OCI-M1 (cell line): ENCODE results near the gene ACOT6.
"Not testable (repeated sequence)": the region's sequence is repeated elsewhere in the genome, so short reads cannot be mapped to it uniquely, and the experiment has no call there.

Experiments
- DNase-seq: peaks from one replicate; lab custom pipeline; 2025; lab: John Stamatoyannopoulos, UW

The ACOT6 gene

DNA sequence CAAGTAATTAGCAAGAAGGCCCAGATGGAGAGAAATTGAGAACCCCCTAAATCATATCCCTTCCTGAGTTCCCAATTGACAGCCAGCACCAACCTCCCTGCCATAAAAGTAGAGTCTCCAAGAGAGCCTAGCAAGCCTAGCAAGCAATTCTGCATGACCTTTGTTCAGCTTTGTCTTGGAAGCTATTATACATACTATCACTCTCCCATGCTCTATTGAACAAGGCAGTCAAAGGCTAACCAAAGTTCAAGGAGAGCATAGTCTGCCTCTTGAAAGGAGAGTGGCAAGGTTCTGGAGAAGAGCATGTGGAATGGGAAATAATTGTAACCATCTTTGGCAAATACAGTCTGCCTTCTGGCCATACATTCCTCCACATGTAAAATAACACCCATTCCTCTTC is 12.8 kb upstream of the ACOT6 start:
- no peak for DNase-seq

DNA sequence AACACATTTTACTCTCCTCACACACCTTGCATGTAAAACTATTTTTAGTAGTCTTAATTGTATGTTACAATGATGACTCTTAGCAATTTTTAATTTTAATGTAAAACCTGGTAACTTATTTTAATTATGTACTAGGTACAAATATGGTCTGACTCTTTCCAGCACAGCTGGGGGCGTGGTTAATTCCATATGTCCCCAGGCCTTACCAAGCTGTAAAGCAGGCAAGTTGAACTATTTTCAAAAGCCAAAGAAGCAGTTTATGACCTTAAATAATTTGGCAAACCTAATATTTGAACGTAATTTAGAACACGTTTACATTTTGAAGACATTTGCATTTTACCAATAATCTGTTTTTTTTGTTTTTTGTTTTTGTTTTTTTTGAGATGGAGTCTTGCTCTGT is 9.3 kb upstream of the ACOT6 start:
- no peak for DNase-seq

DNA sequence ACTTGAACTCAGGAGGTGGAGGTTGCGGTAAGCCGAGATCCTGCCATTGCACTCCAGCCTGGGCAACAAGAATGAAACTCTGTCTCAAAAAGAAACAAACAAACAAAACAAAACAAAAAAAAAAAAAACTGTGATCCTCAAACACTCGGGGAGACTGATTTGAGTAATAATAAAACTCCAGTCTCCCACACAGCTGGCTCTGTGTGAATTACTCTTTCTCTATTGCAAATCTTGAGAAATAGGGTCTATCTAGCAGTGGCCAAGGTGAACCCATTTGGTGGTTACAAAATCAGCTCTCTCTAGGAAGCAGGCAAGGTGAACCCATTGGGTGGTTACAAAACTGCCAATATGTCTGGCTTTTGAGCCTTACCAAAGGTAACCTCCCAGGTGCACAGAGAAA is 6.0 kb upstream of the ACOT6 start:
- no peak for DNase-seq

DNA sequence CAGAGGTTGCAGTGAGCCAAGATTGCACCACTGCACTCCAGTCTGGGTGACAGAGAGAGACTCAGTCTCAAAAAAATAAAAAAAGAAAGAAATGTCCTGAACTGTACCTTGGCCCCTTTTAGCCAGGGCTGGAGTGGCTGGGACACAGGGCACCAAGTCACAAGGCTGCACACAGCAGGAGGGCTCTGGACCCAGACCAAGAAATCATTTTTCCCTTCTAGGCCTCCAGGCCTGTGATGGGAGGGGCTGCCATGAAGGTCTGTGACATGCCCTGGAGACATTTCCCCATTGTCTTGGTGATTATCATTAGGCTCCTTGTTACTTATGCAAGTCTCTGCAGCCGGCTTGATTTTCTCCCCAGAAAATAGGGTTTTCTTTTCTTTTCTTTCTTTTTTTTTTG is 5.1 kb upstream of the ACOT6 start:
- DNase-seq = peak; percentile 4

DNA sequence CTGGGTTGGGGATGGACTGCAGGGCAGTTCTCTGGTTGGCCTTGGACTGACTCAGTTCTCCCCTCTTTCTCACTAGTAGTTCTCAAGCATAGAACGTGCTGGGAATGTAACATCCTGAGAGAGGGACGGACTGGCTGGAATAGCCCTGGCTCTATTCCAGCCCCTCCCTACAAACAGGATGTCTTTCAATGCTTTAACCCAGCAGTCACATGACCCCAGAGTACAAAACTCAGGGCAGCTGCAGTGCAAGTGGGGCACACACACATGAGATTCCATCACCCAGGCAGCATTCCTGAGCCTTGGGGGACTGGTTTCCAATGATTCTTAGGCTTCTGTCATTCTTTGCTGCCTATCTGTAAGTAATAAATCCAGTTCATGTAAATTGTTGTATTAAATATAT is 1.6 kb upstream of the ACOT6 start:
- DNase-seq = no peak

DNA sequence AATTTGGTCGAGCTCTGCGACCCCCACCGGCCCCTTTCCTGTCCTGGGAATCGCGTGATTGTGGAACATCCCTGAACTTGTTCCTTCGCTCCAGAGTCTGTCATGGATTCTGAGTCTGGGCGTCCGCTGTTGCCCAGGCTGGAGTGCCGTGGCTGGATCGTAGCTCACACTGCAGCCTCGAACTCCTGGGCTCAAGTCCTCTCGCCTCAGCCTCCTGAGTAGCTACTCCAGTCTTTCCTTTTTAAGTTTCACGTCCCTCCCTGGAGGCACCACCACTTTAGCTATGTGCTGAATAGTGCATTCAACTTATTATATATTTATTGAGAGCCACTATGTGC is 698 bp downstream of the ACOT6 start:
- no peak for DNase-seq

DNA sequence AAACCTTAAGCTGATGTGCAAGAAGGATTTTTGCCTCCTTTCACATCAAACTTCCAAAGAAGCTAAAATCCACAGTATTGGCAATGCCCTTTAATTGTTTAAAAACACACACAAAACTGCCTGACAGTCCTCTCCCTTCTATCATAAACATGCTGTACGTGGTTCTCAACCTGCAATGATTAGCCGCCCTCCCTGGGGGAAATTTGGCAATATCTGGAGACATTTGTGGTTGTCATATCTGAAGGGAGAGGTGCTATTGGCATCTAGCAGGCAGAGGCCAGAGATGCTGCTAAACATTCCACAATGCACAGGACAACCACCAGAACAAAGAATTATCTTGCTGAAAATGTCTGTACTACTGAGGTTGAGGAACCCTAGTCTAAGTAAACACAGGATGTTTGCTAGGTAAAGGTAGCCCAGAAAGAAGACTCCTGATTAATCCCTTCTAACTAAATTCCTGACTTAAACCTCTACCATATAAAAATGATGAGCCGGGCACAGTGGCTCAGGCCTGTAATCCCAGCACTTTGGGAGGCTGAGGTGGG is 1.2 kb downstream of the ACOT6 start:
- no peak for DNase-seq

DNA sequence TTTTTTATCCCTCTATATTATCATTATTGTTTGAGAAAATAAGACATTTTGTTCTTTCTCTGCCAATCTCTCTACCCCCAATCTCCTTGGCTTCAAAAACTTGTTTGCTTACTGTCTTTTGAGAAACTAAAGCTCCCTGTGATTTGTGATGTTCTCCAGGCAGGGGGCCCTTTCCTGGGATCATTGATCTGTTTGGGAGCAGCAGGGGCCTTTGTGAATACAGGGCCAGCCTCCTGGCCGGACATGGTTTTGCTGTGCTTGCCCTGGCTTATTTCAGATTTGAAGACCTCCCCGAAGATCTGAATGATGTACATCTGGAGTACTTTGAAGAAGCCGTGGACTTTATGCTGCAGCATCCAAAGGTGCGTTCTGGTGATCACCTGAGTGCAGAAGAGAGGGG is 4.5 kb downstream of the ACOT6 start:
- DNase-seq = no peak

DNA sequence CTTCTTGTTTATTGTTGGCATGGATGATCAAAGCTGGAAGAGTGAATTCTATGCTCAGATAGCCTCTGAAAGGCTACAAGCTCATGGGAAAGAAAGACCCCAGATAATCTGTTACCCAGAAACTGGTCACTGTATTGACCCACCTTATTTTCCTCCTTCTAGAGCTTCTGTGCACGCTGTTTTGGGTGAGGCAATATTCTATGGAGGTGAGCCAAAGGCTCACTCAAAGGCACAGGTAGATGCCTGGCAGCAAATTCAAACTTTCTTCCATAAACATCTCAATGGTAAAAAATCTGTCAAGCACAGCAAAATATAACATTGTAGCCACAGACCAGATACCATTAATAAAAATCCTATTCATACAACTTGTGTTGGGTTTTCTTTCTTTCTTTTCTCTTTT is 7.2 kb downstream of the ACOT6 start:
- DNase-seq = no peak

DNA sequence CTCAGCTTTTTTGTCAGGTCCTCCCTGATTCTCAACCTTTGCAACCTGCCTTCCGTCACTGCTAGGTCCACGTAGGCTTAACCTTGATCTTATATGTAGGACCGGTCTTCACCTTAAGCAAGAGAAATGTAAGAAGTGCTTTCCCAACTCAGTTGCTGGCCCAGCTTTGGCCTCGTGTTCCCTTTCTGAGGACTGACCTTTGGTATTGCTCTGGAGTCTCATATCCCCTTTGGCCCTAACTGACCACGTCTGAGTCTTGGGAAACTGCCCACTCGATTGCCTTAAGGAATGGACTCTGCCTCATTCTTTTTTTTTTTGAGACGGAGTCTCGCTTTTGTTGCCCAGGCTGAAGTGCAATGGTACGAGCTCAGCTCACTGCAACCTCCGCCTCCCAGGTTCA is 8.0 kb downstream of the ACOT6 start:
- no peak for DNase-seq

DNA sequence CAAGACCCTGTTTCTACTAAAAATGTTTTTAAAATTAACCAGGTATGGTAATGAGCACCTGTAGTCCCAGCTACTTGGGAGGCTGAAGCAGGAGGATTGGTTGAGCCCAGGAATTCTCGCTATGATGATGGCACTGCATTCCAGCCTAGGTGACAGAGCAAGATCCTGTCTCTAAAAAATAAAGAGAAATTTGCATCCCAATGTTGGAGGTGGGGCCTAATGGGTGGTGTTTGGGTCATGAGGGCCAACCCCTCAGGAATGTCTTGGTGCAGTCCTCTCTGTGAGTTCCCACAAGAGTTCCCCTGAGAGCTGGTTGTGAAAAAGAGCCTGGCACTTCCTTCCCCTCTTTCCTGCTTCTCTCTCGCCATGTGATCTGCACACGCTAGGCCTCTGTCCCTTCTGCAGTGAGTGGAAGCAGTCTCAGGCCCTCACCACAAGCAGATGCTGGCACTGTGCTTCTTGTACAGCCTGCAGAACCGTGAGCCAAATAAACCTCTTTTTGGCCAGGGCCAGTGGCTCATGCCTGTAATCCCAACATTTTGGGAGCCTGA is 11.3 kb downstream of the ACOT6 start:
- DNase-seq = no peak

DNA sequence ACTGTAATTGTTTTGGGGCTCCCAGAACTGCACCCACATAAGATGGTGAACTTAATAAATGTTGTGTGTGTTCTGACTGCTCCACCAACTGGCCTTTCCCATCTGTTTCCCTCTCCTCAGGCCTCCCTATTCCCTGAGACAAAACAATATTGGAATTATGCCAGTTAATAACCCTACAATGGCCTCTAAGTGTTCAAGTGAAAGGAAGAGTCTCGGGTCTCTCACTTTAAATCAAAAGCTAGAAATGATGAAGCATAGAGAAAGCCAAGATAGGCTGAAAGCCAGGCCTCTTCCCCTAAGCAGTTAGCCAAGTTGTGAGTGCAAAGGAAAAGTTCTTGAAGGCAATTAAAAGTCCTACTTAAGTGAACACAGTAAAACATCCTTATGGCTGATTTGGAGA is 13.4 kb downstream of the ACOT6 start:
- no peak for DNase-seq

DNA sequence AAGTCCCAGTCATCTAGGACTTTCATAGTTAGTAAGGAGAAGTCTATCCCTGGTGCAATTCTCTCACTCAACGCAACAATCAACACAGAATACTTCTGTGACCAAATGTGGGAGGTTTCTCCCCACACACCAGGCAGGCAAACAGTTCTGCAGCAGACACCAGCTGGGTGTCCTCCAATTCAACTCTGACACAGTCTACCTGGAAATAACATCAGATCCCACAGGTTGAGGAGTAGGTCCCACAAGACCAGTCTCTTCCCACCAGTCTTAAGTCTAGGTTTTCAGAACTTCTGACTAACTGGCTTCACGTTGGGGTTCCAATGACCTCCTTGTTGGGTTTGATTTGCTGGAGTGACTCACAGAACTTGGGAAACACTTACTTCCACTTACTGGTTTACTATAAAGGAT is 14.8 kb downstream of the ACOT6 start:
- no peak for DNase-seq

DNA sequence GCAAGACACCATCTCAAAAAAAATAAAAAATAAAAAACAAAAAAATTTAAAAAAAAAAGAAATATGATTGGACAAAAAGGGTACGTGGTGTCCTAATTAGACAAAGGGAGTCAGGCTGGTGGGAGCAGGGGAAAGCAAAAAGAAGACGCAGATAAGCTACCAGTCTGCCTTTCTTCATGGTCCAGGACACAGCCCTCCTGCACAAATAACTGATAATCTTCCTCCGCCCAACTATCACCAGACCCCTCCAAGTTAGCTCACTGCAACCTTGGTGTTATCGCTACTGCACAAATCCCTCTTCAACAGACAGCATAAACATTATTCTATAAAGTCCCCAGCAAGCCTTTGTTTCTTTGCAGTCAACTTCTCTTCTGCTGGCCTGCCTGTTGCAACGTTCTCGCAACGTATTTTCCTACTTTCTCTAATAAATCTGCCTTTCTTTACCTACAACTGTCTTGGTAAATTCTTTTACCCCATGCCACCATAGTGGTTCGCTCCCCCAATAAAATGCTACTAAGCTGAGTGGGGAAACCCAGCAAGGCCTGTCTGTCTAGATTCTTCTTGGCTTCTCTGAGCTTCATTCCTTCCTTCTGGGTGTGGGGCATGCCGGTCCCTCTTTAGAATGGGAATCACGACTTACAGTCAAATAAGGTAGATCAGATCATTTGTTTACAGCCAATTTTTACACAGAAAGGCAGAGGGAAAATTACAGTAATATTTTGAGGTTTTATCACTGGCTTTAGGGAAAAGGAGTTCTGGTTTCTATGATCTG is 17.9 kb downstream of the ACOT6 start:
- peak; percentile 14 for DNase-seq

DNA sequence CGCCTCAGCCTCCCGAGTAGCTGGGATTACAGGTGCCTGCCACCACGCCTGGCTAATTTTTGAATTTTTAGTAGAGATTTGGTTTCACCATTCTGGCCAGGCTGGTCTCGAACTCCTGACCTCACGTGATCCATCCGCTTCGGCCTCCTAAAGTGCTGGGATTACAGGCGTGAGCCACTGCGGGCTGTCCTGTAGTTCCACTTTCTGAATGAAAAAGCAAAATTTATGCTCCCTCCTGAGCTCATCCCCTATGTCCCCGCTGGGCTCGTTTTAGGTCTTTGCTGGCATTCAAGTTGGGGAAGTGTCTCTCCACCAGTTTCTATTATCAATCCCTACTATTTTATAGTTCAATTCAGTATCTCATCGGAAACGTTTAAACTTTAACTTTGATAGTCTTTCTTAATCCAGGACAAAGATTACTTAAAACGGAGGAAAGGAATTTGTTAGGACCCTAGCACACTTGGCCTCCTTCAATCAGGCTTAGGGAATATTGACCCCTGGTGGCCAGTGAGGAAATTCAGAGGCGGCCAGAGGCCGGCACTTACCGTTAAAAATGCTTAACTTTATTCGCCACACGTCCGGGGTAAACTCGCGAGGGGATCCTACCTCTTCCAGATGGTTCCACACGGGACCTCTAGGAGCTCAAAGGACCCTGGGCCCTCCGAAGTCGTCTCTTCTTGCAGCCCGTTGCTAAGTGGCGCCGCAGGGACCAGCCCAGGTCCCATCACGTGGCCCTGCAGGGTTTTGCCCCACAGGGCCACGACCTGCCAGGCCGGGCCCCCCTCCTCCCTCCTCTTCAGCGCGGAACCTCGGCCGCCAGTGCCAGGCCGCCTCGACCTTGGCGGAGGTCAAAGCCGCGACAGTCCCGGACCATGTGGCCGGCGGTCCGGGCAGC is 21.0 kb downstream of the ACOT6 start:
- peak; percentile 87 for DNase-seq

DNA sequence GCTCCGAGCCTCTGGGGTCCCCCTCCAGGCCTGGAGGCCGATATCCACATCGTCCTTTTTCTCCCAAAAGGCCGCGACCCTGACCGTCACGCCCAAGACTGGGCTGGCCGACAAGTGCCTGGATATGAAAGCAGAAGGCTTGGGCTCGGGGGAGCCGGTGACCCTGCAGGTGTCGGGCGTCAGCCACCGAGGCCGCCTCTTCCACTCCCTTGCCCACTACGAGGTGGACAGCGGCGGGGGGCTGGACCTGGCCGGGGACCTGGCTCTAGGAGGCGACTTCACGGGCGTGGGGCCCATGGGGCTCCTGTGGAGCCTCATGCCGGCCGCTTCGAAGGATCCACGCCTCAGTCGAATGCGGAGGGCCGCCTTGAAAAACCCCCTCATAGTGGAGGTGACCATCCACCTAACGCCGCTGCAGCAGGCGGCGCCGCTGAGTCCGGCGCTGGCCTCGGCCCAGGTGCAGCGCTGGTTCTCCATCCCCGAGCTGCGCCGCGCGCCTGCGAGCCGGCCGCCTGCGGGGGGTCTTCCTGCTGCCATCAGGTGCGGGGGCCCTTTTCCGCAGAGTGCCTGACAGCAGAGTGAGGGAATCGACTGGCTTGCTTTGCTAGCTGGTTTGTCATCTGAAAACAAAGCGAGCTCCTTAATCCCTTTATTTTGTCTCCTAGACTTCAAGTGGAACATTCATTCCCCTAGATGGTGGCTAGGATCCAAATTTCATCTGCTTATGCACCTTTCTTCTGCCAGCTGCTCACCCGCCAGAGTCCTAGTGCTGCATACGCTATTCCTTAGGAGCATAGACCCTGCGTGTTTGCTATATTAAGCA is 21.9 kb downstream of the ACOT6 start:
- no peak for DNase-seq

DNA sequence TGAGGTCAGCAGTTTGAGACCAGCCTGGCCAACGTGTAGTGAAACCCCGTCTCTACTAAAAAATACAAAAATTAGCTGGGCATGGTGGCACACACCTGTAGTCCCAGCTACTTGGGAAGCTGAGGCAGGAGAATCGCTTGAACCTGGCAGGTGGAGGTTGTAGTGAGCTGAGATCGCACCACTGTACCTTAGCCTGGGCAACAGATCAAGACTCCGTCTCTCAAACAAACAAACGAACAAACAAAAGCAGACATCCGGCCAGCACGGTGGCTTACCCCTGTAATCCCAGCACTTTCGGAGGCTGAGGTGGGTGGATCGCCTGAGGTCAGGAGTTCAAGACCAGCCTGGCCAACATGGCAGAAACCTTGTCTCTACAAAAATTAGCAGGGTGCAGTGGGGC is 24.0 kb downstream of the ACOT6 start:
- DNase-seq = not testable (repeated sequence)

DNA sequence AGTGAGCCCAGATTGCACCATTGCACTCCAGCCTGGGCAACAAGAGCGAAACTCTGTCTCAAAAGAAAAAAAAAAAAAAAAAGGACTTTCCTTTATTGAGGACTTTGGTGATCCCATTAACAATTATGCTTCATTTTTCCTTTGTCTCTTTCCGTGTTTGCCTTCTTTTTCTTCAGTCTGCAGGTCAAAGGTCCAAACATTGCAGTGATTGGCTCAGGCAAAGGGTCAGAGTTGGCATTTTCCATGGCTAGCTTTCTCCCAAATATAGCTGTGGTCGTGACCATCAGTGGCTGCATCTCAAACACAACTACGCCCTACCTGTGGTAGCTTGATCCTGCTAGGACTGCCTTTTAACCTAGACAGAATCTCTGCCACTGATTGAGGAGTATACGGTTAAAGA is 25.5 kb downstream of the ACOT6 start:
- DNase-seq = no peak

DNA sequence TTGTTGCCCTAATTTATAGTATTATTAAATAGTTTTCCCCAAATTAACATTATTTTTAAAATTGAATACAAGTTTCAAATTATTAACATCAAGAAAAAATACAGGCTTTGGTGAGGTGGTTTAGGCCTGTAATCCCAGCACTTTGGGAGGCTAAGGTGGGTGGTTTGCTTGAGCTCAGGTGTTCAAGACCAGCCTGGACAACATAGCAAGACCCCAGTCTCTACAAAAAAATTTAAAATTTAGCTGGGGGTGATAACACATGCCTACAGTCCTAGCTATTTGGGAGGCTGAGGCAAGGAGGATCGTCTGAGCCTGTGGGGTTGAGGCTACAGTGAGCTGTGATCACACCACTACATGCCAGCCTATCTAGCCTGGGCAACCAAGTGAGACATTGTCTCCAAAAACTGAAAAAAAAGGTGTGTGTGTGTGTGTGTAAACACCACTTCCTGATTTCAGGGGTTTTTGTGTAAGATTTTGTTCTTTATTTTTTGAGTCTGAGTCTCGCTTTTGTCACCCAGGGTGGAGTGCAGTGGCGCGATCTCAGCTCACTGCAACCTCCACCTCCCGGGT is 28.6 kb downstream of the ACOT6 start:
- no peak for DNase-seq

DNA sequence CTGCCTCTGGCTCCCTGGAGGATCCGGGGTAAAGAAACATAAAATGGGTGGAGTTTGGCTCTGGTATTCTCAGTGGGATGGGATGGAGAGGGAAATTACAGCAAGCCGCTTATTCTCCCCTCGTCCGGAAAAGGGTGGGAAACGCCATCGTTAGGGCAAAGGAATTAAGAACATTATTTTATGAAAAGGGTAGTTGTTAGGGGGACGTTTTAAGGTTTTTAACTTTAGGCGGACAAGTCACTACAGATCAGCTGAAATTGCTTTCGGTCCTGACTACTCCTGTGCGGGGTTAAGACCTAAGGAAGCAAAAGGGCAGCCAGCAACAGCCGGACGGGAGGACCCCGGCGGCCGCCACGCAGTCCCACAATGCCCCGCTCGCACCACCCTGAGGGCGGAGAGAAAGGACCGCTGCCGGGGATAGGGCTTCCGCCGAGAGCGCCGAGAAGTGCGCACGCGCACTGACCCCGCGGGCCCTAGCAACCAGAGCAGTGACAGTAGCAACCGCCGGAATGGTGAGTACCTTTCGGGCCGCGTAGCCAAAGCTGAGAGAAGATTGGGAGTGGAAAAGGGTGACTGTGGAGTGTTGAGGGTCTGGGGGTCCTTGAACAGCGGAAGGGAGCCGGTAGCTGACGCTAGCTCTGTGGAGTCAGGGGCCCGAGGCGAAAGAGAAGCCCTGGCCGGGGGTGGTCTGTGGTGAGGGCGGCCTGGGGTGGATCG is 32.4 kb downstream of the ACOT6 start, which contains the start of gene DNAL1:
DNAL1 (plus strand) TSS at position 456 of the 717 bp plus-strand sequence; CDS start at position 510, 54 bp downstream.
- peak; percentile 93 for DNase-seq

DNA sequence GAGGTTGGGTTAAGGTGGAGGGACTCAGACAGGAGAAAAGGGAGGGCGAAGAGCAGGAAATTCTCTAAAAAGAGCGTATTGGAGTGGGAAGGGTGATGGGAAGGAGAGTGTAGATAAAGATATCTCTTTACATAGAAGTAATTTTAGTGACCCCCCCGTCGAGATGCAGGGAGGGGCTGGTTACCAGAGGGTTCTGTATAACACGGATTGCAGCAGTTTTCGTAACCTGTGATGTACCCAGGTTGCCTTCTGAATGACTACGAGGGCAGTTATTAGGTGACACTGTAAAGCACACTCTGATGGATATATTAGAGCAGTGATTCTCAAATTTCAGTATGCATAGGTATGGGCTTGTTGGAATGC is 32.9 kb downstream of the ACOT6 start:
- DNase-seq = no peak
